Forelimb muscle (tissue), 1 donor: ENCODE data around the gene C17orf107. TPM values are rescaled to one million over a fixed set of nuclear protein-coding genes. Genes with fewer than 3 reads are reported as not detected.
A peak's percentile ranks its signal among the peaks of the same experiment; 100 is the strongest.

Experiments
- DNase-seq: peaks from one replicate; pipeline ENCODE4 v3.0.0-alpha.2; 2013; ENCODE audit warnings: low read depth
- polyA plus RNA-seq: library from polyadenylated mRNA; unstranded; fragments of 120-200 nt; gene quantifications from one replicate; pipeline ENCODE4 v1.2.1, GENCODE V29; 2013; ENCODE audit not compliant: insufficient read length

Gene C17orf107
- polyA plus RNA-seq, 1 donor: 1.3 TPM

GRCh38 chr17:4948166-4948930 lies 49.0 kb downstream of the C17orf107 start, which contains the start of gene PFN1:
TSS of gene PFN1 (minus strand) at chr17:4948530. CDS start at chr17:4948394, 136 bp downstream.
- peak; percentile 88 for DNase-seq

GRCh38 chr17:4948931-4949320 lies 49.6 kb downstream of the C17orf107 start:
- peak; percentile 81 for DNase-seq

- DNase-seq: no peak
These were observed 50.2 kb downstream of the C17orf107 start for GRCh38 chr17:4949321-4950074.

- no peak for DNase-seq
These were observed 50.9 kb downstream of the C17orf107 start for GRCh38 chr17:4950075-4950745.

GRCh38 chr17:4950746-4951204 lies 51.4 kb downstream of the C17orf107 start, which contains the start of gene ENO3:
TSS of gene ENO3 (plus strand) at chr17:4951119. CDS start at chr17:4951830, 711 bp downstream.
- DNase-seq: no peak

GRCh38 chr17:4951486-4951885 lies 52.1 kb downstream of the C17orf107 start:
- no peak for DNase-seq

Other genes with a start within 250 kb of the C17orf107 start
- gene PELP1, start 195.4 kb upstream of the C17orf107 start, polyA plus RNA-seq: 31.9 TPM
- 22.3 TPM for gene ARRB2, start 188.9 kb upstream of the C17orf107 start, polyA plus RNA-seq
- 18.0 TPM for gene MED11, start 168.1 kb upstream of the C17orf107 start, polyA plus RNA-seq
- gene ZMYND15, start 159.7 kb upstream of the C17orf107 start, polyA plus RNA-seq: 0.28 TPM
- 5.1 TPM for gene CXCL16, start 159.6 kb upstream of the C17orf107 start, polyA plus RNA-seq
- not detected for gene TM4SF5, start 127.7 kb upstream of the C17orf107 start, polyA plus RNA-seq
- gene VMO1, start 113.2 kb upstream of the C17orf107 start, polyA plus RNA-seq: 9.7 TPM
- 0.95 TPM for gene GLTPD2, start 110.6 kb upstream of the C17orf107 start, polyA plus RNA-seq
- 96.7 TPM for gene PSMB6, start 103.4 kb upstream of the C17orf107 start, polyA plus RNA-seq
- gene PLD2, start 92.4 kb upstream of the C17orf107 start, polyA plus RNA-seq: 25.4 TPM
- gene MINK1, start 66.2 kb upstream of the C17orf107 start, polyA plus RNA-seq: 25.4 TPM
- gene CHRNE, start 3.6 kb downstream of the C17orf107 start, polyA plus RNA-seq: 2.3 TPM
- gene GP1BA, start 32.7 kb downstream of the C17orf107 start, polyA plus RNA-seq: 0.92 TPM
- 53.8 TPM for gene SLC25A11, start 40.5 kb downstream of the C17orf107 start, polyA plus RNA-seq
- gene RNF167, start 40.7 kb downstream of the C17orf107 start, polyA plus RNA-seq: 72.7 TPM
- 349 TPM for gene PFN1, start 49.0 kb downstream of the C17orf107 start, polyA plus RNA-seq
- gene ENO3, start 51.6 kb downstream of the C17orf107 start, polyA plus RNA-seq: 2,114 TPM
- 90.2 TPM for gene SPAG7, start 68.3 kb downstream of the C17orf107 start, polyA plus RNA-seq
- 27.3 TPM for gene CAMTA2, start 88.1 kb downstream of the C17orf107 start, polyA plus RNA-seq
- 5.0 TPM for gene INCA1, start 98.0 kb downstream of the C17orf107 start, polyA plus RNA-seq
- gene KIF1C, start 98.4 kb downstream of the C17orf107 start, polyA plus RNA-seq: 120 TPM
- 0.08 TPM for gene SLC52A1, start 135.9 kb downstream of the C17orf107 start, polyA plus RNA-seq
- gene ZFP3, start 178.9 kb downstream of the C17orf107 start, polyA plus RNA-seq: 11.8 TPM
- 24.4 TPM for gene ZNF232, start 212.3 kb downstream of the C17orf107 start, polyA plus RNA-seq
- 30.0 TPM for gene USP6, start 216.5 kb downstream of the C17orf107 start, polyA plus RNA-seq